ENCODE data around the gene PDK2. TPM values are rescaled to one million over a fixed set of nuclear protein-coding genes. Genes with fewer than 3 reads are reported as not detected.

PDK2 gene
- total RNA-seq, 1 donor from 2014 or later = 11.1 TPM

Other genes starting within 250 kb of the PDK2 start
- not detected for gene TAC4, start 247.3 kb upstream of the PDK2 start, total RNA-seq
- not detected for gene DLX4, start 126.2 kb upstream of the PDK2 start, total RNA-seq
- gene DLX3, start 100.1 kb upstream of the PDK2 start, total RNA-seq = under 0.01 TPM
- gene ITGA3, start 39.2 kb upstream of the PDK2 start, total RNA-seq = 17.2 TPM
- gene SAMD14, start 34.8 kb downstream of the PDK2 start, total RNA-seq = 30.5 TPM
- gene PPP1R9B, start 55.3 kb downstream of the PDK2 start, total RNA-seq = 52.1 TPM
- 0.25 TPM for gene SGCA, start 70.7 kb downstream of the PDK2 start, total RNA-seq
- gene COL1A1, start 106.3 kb downstream of the PDK2 start, total RNA-seq = 41.1 TPM
- gene TMEM92, start 179.1 kb downstream of the PDK2 start, total RNA-seq = not detected

Measured in temporal lobe (tissue), 1 donor.